SU-DHL-6 (cell line): ENCODE data around the gene OCSTAMP.

Experiments
- H2AFZ ChIP-seq: fragments of 200-600 bp; sonication (generic); 2 replicates; pipeline ENCODE4 v1.6.1; 2014; ENCODE audit warnings: low read depth, mild to moderate bottlenecking, moderate library complexity, mixed read lengths, antibody characterized with exemption, low read length; ENCODE audit not compliant: severe bottlenecking
- H3F3A ChIP-seq: fragments of 200-600 bp; shearing (Covaris generic); 2 replicates; pipeline ENCODE4 v1.6.0; 2016; ENCODE audit warnings: antibody characterized with exemption, mild to moderate bottlenecking; ENCODE audit not compliant: insufficient read depth
- H3K27ac ChIP-seq: fragments of 200-600 bp; sonication (generic); 2 replicates; pipeline ENCODE4 v1.5.1; 2016; ENCODE audit warnings: low read depth, mild to moderate bottlenecking, low read length, moderate library complexity, mixed read lengths
- H3K27me3 ChIP-seq: fragments of 200-600 bp; sonication (generic), shearing (Covaris generic); 2 replicates; pipeline ENCODE4 v1.6.0; 2014; ENCODE audit warnings: mild to moderate bottlenecking, low read length
- H3K36me3 ChIP-seq: fragments of 200-600 bp; sonication (generic); 2 replicates; pipeline ENCODE4 v1.6.1; 2014; ENCODE audit warnings: mild to moderate bottlenecking, low read length, mixed read lengths
- H3K4me2 ChIP-seq: fragments of 300-600, 200-600 bp; shearing (Covaris generic), sonication (generic); 2 replicates; pipeline ENCODE4 v1.6.0; 2014; ENCODE audit warnings: low read length, low read depth, mild to moderate bottlenecking; ENCODE audit not compliant: poor library complexity, severe bottlenecking
- H3K4me3 ChIP-seq: fragments of 200-600 bp; sonication (generic); 2 replicates; pipeline ENCODE4 v1.5.1; 2014; ENCODE audit warnings: antibody characterized with exemption, low read length, mild to moderate bottlenecking, mixed read lengths; ENCODE audit not compliant: insufficient read depth, poor library complexity, severe bottlenecking
- H3K79me2 ChIP-seq: fragments of 200-600 bp; sonication (generic); 2 replicates; pipeline ENCODE4 v1.6.1; 2014; ENCODE audit warnings: mild to moderate bottlenecking, low read length, moderate library complexity; ENCODE audit not compliant: insufficient read depth
- H3K9ac ChIP-seq: fragments of 200-600 bp; sonication (generic); 2 replicates; pipeline ENCODE4 v1.7.0; 2014; ENCODE audit warnings: mild to moderate bottlenecking, low read length
- H3K9me2 ChIP-seq: fragments of 200-600 bp; sonication (generic); replicated peaks from 2 replicates; pipeline ENCODE4 v1.6.1; 2014; ENCODE audit warnings: low read length; ENCODE audit not compliant: insufficient read depth
- H3K9me3 ChIP-seq: fragments of 200-600 bp; sonication (generic); 2 replicates; pipeline ENCODE4 v1.6.1; 2014; ENCODE audit warnings: low read length, mixed read lengths; ENCODE audit not compliant: insufficient read depth
- H4K20me1 ChIP-seq: fragments of 200-600 bp; sonication (generic); 2 replicates; pipeline ENCODE4 v1.6.1; 2014; ENCODE audit warnings: low read depth, mild to moderate bottlenecking, antibody characterized with exemption, low read length, moderate library complexity, mixed read lengths
- EZH2phosphoT487 ChIP-seq: fragments of 200-600 bp; sonication (generic), shearing (Covaris generic); conservative IDR thresholded peaks from 2 replicates; pipeline ENCODE4 v1.6.1; 2018; ENCODE audit warnings: mild to moderate bottlenecking, antibody characterized with exemption, low read length, moderate library complexity, mixed read lengths
- TF ChIP-seq, protein P1 (sequence below): fragments of 200-600 bp; sonication (generic); IDR thresholded peaks from one replicate; pipeline ENCODE4 v1.5.1; 2017; ENCODE audit warnings: antibody characterized with exemption, mild to moderate bottlenecking, low read length, moderate library complexity; ENCODE audit not compliant: insufficient read depth, poor library complexity, severe bottlenecking

The OCSTAMP gene

DNA sequence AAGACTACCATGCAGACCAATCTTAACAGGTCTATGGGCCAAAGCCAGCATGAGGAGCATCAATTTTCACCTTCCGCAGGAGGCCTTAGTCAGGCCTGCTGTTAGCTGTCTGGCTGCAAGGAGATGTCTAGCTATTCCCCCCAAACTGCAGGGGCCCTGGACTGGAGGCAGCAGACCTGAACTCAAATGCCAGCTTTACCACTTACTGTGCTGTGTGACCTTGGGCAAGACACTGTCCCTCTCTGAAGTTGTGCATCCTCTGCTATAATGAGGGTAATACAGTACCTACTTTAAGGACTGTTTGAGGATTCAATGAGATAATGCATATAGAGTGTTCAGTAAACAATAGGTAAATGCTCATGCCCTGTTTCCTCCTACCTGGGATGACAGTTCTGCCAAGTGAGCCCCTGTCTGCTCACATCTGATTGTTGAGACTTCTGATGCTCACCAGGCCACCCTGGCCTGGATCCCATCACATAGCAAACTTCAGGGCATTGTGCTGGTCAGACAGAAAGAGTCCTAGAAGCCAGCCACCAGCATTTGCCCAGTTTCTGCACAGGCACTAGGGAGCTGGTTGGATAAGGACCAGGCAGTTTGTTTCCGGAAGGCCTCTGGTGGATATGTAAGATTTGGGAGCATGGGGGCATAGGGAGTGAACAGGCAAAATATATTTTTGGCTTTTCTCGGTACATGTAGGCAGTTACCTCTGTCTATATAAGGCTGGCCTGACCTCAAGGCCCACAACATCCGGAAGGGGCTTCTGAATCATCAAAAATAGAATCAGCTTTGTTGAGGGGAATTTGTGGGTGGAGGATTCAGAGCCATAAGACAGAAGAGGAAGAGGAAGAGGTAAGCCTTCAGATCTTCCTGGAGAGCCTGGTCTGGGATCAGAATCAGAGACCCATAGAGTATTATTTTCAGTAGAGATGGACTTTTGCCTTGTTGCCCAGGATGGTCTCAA lies 2.3 kb upstream of the OCSTAMP start:
- no peaks in the 10 kb centered on the region for H3K79me2 ChIP-seq
- H4K20me1 ChIP-seq, result no peaks in the 10 kb centered on the region
- no peaks in the 10 kb centered on the region for H3K9me3 ChIP-seq
- H2AFZ ChIP-seq, result no peak overlapping the region
- no peak overlapping the region for H3K4me3 ChIP-seq
- no peak overlapping the region for H3K4me2 ChIP-seq
- H3K9ac ChIP-seq, result no peak overlapping the region
- H3K27me3 ChIP-seq, result no peaks in the 10 kb centered on the region
- no peaks in the 10 kb centered on the region for H3K36me3 ChIP-seq
- no peaks in the 10 kb centered on the region for H3K9me2 ChIP-seq
- TF ChIP-seq, protein P1, sequence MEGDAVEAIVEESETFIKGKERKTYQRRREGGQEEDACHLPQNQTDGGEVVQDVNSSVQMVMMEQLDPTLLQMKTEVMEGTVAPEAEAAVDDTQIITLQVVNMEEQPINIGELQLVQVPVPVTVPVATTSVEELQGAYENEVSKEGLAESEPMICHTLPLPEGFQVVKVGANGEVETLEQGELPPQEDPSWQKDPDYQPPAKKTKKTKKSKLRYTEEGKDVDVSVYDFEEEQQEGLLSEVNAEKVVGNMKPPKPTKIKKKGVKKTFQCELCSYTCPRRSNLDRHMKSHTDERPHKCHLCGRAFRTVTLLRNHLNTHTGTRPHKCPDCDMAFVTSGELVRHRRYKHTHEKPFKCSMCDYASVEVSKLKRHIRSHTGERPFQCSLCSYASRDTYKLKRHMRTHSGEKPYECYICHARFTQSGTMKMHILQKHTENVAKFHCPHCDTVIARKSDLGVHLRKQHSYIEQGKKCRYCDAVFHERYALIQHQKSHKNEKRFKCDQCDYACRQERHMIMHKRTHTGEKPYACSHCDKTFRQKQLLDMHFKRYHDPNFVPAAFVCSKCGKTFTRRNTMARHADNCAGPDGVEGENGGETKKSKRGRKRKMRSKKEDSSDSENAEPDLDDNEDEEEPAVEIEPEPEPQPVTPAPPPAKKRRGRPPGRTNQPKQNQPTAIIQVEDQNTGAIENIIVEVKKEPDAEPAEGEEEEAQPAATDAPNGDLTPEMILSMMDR, result no peak
- no peak for TF ChIP-seq EZH2phosphoT487
- no peaks in the 10 kb centered on the region for H3F3A ChIP-seq
- H3K27ac ChIP-seq, result no peak overlapping the region

- Histone ChIP-seq H3K9me3 (no peaks in the 10 kb centered on the region), H3K4me3 (no peak overlapping the region), H3K4me2 (no peak overlapping the region), H3K9me2 (no peaks in the 10 kb centered on the region), H3K27me3 (no peaks in the 10 kb centered on the region), H3K36me3 (no peaks in the 10 kb centered on the region), H3K27ac (no peak overlapping the region), H3K9ac (no peak overlapping the region), H2AFZ (no peak overlapping the region), H4K20me1 (no peaks in the 10 kb centered on the region), H3F3A (no peaks in the 10 kb centered on the region), H3K79me2 (no peaks in the 10 kb centered on the region)
- TF ChIP-seq EZH2phosphoT487, result no peak
- TF ChIP-seq, protein P1, result no peak
These were observed 1.3 kb upstream of the OCSTAMP start for GRCh38 chr20:46551522-46552381.

- Histone ChIP-seq H3F3A (no peaks in the 10 kb centered on the region), H3K27ac (no peak overlapping the region), H3K4me2 (no peak overlapping the region), H3K36me3 (no peaks in the 10 kb centered on the region), H3K9ac (no peak overlapping the region), H2AFZ (no peak overlapping the region), H3K27me3 (no peaks in the 10 kb centered on the region), H4K20me1 (no peaks in the 10 kb centered on the region), H3K4me3 (no peak overlapping the region), H3K9me2 (no peaks in the 10 kb centered on the region), H3K79me2 (no peaks in the 10 kb centered on the region), H3K9me3 (no peaks in the 10 kb centered on the region)
- TF ChIP-seq, protein P1, result no peak
- no peak for TF ChIP-seq EZH2phosphoT487
These were observed 1.1 kb downstream of the OCSTAMP start for GRCh38 chr20:46549188-46549972.
